Activated CD8-positive, alpha-beta memory T cell treated with anti-CD3 and anti-CD28 coated beads, Interleukin-2, amount 50 U/mL, for 48 hours (primary cell): ENCODE measurements around the gene BTBD3.

Experiments used
- DNase-seq: peaks from one replicate; pipeline ENCODE4 v3.0.0-alpha.2; 2020

The BTBD3 gene

GRCh38 chr20:11972478-11972877, 54.8 kb downstream of the BTBD3 start:
- no peak for DNase-seq
